ENCODE measurements around the gene FAM83F.
"Not testable (repeated sequence)": the region's sequence is repeated elsewhere in the genome, so short reads cannot be mapped to it uniquely, and the experiment has no call there.

Gene FAM83F

GRCh38 chr22:39990686-39991085 lies 4.1 kb upstream of the FAM83F start:
- H3K36me3 Mint-ChIP-seq (ENCODE audit: low read depth): no peaks in the 10 kb centered on the region
- peaks cover 42% of the 10 kb centered on the region for H3K27me3 Mint-ChIP-seq (ENCODE audit: low read depth, poor library complexity)
- peaks cover 40% of the 10 kb centered on the region for H3K4me1 Mint-ChIP-seq
- no peak overlapping the region for H3K4me3 Mint-ChIP-seq
- no peak overlapping the region for H3K27ac Mint-ChIP-seq
- H3K9me3 Mint-ChIP-seq: no peaks in the 10 kb centered on the region
- DNase-seq: no peak
- TF ChIP-seq, protein P1, sequence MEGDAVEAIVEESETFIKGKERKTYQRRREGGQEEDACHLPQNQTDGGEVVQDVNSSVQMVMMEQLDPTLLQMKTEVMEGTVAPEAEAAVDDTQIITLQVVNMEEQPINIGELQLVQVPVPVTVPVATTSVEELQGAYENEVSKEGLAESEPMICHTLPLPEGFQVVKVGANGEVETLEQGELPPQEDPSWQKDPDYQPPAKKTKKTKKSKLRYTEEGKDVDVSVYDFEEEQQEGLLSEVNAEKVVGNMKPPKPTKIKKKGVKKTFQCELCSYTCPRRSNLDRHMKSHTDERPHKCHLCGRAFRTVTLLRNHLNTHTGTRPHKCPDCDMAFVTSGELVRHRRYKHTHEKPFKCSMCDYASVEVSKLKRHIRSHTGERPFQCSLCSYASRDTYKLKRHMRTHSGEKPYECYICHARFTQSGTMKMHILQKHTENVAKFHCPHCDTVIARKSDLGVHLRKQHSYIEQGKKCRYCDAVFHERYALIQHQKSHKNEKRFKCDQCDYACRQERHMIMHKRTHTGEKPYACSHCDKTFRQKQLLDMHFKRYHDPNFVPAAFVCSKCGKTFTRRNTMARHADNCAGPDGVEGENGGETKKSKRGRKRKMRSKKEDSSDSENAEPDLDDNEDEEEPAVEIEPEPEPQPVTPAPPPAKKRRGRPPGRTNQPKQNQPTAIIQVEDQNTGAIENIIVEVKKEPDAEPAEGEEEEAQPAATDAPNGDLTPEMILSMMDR (IDR thresholded peaks at IDR 0.05): no peak

- no peaks in the 10 kb centered on the region for H3K9me3 Mint-ChIP-seq
- DNase-seq: no peak
- TF ChIP-seq, protein P1 (IDR thresholded peaks at IDR 0.05): no peak
- no peaks in the 10 kb centered on the region for H3K36me3 Mint-ChIP-seq (ENCODE audit: low read depth)
- no peak overlapping the region for H3K4me3 Mint-ChIP-seq
- H3K4me1 Mint-ChIP-seq: peaks cover 46% of the 10 kb centered on the region
- H3K27ac Mint-ChIP-seq: no peak overlapping the region
- peaks cover 46% of the 10 kb centered on the region for H3K27me3 Mint-ChIP-seq (ENCODE audit: low read depth, poor library complexity)
Observed at GRCh38 chr22:39991159-39991860, 3.4 kb upstream of the FAM83F start.

DNA sequence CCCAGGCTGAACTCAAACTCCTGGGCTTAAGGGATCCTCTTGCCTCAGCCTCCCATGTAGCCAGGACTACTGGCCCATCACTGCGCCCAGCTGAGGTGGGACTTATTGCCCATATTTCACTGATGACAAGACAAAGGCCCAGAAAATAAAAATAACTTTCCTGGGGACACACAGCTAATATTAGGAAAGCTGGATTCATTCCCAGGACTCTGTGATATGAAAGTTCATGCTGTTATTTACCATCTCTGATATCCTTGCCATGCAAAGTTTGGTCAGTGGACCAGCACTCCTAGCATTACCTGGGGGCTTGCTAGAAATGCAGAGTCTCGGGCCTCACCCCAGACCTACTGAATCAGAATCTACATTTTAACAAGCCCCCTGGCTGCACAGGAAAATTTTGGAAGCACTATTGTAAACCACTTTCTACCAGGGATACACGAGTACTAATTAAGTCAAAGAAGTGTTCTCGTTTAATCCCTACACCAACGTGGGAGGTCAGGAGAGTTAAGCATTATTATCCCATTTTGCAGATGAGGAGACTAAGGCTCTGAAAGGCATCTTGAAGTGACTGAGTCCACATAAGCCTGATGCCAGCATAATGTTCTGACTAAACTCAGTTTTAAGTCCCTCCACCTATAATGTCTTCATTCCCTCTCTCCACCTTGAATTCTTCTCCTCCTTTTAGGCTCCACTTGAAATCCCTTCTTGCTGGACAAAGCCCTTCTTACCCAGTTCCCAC lies 2.5 kb upstream of the FAM83F start:
- Mint-ChIP-seq H3K36me3 (ENCODE audit: low read depth) (no peaks in the 10 kb centered on the region), H3K4me3 (no peak overlapping the region), H3K4me1 (peaks cover 56% of the 10 kb centered on the region), H3K9me3 (no peaks in the 10 kb centered on the region), H3K27me3 (ENCODE audit: low read depth, poor library complexity) (peaks cover 52% of the 10 kb centered on the region), H3K27ac (no peak overlapping the region)
- no peak for DNase-seq
- TF ChIP-seq, protein P1 (IDR thresholded peaks at IDR 0.05): no peak

- not testable (repeated sequence) for H3K4me3 Mint-ChIP-seq; DNase-seq; H3K27ac Mint-ChIP-seq; H3K9me3 Mint-ChIP-seq; H3K36me3 Mint-ChIP-seq (ENCODE audit: low read depth)
- peaks cover 55% of the 10 kb centered on the region for H3K27me3 Mint-ChIP-seq (ENCODE audit: low read depth, poor library complexity)
- H3K4me1 Mint-ChIP-seq: peaks cover 62% of the 10 kb centered on the region
Observed at GRCh38 chr22:39992894-39993293, 1.9 kb upstream of the FAM83F start.

DNA sequence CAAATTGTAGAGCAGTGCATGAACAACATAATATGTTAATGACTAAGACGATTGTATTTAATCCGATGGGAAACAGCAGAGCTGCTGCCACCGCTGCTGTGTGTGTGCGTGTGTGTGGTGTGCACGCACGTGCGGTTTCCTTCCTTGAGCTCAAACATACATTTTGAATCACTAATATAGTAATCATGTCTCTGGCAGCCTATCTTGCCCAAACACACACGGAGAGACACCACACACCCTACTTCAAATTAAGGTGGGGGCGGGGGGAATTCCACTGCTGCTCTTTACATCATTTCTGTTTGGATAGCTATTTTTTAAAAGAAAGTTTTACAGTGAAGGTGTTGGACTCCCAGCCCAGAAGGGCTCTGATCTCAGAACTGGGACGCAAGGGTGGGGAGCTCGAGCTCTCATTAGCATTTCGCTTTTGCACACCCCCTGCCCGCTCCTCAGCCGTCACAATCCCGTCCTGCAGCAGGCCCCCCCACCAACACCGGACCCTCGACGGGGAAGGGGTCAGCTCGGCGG lies 651 bp upstream of the FAM83F start:
- Mint-ChIP-seq H3K4me1 (peaks cover 62% of the 10 kb centered on the region), H3K4me3 (peak overlapping the region; percentile 37), H3K9me3 (no peaks in the 10 kb centered on the region), H3K27me3 (ENCODE audit: low read depth, poor library complexity) (peaks cover 55% of the 10 kb centered on the region), H3K36me3 (ENCODE audit: low read depth) (no peaks in the 10 kb centered on the region), H3K27ac (no peak overlapping the region)
- no peak for DNase-seq
- TF ChIP-seq, protein P1 (IDR thresholded peaks at IDR 0.05): no peak

DNA sequence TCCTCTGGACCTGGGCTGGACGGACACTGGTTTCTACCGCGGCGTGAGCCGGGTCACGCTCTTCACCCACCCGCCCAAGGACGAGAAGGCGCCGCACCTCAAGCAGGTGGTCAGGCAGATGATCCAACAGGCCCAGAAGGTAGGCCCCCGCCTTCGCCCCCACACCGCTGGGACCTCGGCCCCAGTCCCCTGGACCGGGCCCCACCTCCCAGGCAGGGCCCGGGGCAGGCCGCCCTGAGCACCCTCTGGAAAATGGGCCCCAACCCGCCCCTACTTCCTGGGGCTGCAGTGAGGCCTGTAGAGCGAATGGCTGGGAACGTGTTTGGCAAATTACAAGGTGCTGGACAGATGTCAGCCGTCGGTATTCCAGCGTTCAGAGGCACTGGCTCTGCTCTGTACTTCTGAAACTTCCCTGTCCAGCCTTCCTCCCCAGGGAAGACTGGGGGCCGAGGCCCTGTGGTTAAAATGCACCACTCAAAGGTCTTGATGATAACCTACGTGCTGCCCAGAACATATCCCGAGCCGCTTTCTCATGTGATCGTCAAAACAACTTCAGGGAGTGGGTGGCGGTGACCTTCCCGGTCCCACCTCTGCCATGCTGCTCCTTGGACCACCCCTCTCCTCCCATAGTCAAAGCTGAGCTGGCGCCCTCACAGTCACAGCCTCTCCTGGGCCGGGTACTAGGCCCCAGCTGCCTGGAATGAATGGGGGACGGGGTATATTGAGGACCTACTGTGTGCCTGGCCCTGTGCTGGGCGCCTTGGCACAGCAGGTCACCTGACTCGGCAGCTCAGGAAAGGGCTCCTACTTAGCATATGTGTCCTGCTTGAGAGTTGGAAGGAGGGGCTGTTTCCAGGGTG lies 869 bp downstream of the FAM83F start:
- Mint-ChIP-seq H3K27me3 (ENCODE audit: low read depth, poor library complexity) (peaks cover 51% of the 10 kb centered on the region), H3K4me1 (peaks cover 67% of the 10 kb centered on the region), H3K9me3 (no peaks in the 10 kb centered on the region), H3K36me3 (ENCODE audit: low read depth) (no peaks in the 10 kb centered on the region), H3K27ac (no peak overlapping the region), H3K4me3 (no peak overlapping the region)
- TF ChIP-seq, protein P1 (IDR thresholded peaks at IDR 0.05): no peak
- DNase-seq: no peak

All from nephron progenitor cell (in vitro differentiated cells).